Measurements from ENCODE around the gene AHSG. TPM values are rescaled to one million over a fixed set of nuclear protein-coding genes. Genes with fewer than 3 reads are reported as not detected.

AHSG gene
- total RNA-seq (under 1 TPM; 0.20 to 0.92 TPM), polyA plus RNA-seq (under 1 TPM in 1 of 2 donors, not detected in 1; 0.03 TPM)
- long read RNA-seq, donor 1, partial matches to known transcripts, result 0 of 2 reads
- long read RNA-seq, donor 1, other reads (novel, unspliced or antisense), result 0 of 2 reads
- long read RNA-seq, donor 2, result 0 reads
- long read RNA-seq, donor 3, result 0 reads
- long read RNA-seq, donor 4, result 0 reads
- long read RNA-seq, donor 5, result 0 reads

DNA sequence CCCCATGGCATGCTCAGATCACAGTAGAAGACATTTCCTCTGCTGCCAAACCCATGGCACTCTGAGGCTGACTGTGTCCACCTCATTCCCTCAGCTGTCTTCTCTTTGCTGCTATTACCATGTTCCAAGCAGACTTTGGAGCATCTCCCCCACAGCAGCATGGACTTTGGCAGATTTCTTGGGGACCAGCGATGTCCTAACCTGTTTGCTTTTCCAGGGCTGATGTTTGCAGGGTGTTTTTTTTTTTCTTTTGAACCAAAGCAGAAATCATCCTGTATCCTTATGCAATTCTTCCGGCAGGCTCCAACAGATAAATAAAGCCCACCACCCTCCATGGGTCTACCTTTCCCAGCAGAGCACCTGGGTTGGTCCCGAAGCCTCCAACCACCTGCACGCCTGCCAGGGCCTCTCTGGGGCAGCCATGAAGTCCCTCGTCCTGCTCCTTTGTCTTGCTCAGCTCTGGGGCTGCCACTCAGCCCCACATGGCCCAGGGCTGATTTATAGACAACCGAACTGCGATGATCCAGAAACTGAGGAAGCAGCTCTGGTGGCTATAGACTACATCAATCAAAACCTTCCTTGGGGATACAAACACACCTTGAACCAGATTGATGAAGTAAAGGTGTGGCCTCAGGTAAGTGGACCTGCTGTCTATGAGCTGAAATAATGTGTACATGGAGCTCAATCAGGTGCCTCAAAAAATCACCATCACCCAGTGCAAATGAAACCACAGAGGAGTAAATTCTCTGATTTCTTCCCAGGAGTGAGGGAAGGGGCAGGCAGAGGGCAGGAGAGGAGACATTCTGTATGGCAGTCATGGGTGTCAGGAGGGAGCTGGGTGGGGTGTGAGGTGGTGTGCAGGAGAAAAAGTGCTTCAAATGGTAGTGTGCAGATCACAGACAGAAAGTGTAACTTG lies at the start of gene AHSG:
TSS of gene AHSG (plus strand) at position 340 of the 916 bp plus-strand sequence. CDS start at position 422, 82 bp downstream.
- TF ChIP-seq CTCF (IDR thresholded peaks at IDR 0.05; ENCODE audit: control extremely low read depth, extremely low read depth), result no peak
- Histone ChIP-seq H3K4me1 (ENCODE audit: control insufficient read depth in 5 of 5, insufficient read depth in 5 of 5, low read length in 5 of 5) (no peaks in the 10 kb centered on the region), H3K36me3 (ENCODE audit: control insufficient read depth in 4 of 4, insufficient read depth in 4 of 4, low read length in 4 of 4) (no peaks in the 10 kb centered on the region), H3K4me3 (no peak within 1 kb of the TSS), H3K9me3 (ENCODE audit: control insufficient read depth in 4 of 4, insufficient read depth in 3 of 4, low read length in 3 of 4) (no peaks in the 10 kb centered on the region), H3K27ac (ENCODE audit: low read depth in 1 of 2, low read length in 1 of 2) (no peak within 1 kb of the TSS), H3K9ac (ENCODE audit: insufficient read depth in 1 of 2, low read length in 2 of 2) (no peak within 1 kb of the TSS), H3K27me3 (ENCODE audit: control insufficient read depth in 3 of 3, insufficient read depth in 3 of 3, low read length in 2 of 3) (peaks cover 0 to 4% (median 0%) of the 10 kb centered on the region in 3 donors)
- ATAC-seq (ENCODE audit: insufficient read depth, low FRiP score) (no peak), DNase-seq (no peak)
- 82 to 88% methylated on average over 7 of the region's 7 CpGs for WGBS, 2 donors

- DNase-seq (no peak), ATAC-seq (ENCODE audit: insufficient read depth, low FRiP score) (no peak)
- H3K27ac ChIP-seq (ENCODE audit: low read depth in 1 of 2, low read length in 1 of 2), result no peak overlapping the region
- H3K9me3 ChIP-seq (ENCODE audit: control insufficient read depth in 4 of 4, insufficient read depth in 3 of 4, low read length in 3 of 4), result no peaks in the 10 kb centered on the region
- H3K36me3 ChIP-seq (ENCODE audit: control insufficient read depth in 4 of 4, insufficient read depth in 4 of 4, low read length in 4 of 4), result peaks cover 0 to 8% (median 2%) of the 10 kb centered on the region in 4 donors
- no peaks in the 10 kb centered on the region for H3K27me3 ChIP-seq (ENCODE audit: control insufficient read depth in 3 of 3, insufficient read depth in 3 of 3, low read length in 2 of 3)
- no peak for TF ChIP-seq CTCF (IDR thresholded peaks at IDR 0.05; ENCODE audit: control extremely low read depth, extremely low read depth)
- H3K4me1 ChIP-seq (ENCODE audit: control insufficient read depth in 5 of 5, insufficient read depth in 5 of 5, low read length in 5 of 5), result peaks cover 1 to 28% (median 11%) of the 10 kb centered on the region in 5 donors
- no peak overlapping the region for H3K4me3 ChIP-seq
- H3K9ac ChIP-seq (ENCODE audit: insufficient read depth in 1 of 2, low read length in 2 of 2), result no peak overlapping the region
Measured at GRCh38 chr3:186564586-186564985, 48.3 kb upstream of the AHSG start.

DNA sequence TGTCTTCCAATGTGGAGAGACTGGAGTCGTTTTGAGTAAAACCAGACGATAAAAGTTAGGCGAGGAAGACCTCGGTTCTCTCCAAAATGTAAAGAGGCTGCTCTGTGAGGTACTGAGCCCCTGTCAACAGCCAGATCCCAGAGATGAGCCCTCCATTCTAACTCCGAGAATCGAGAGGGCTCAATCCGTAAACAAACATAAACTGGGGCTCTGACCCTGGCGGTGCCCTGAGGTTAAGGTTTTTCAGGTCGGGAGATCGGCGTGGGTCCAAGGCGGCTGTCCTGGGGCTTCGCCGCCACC lies 46.1 kb upstream of the AHSG start:
- H3K36me3 ChIP-seq (ENCODE audit: control insufficient read depth in 4 of 4, insufficient read depth in 4 of 4, low read length in 4 of 4), result peaks cover 0 to 8% (median 1%) of the 10 kb centered on the region in 4 donors
- no peak for TF ChIP-seq CTCF (IDR thresholded peaks at IDR 0.05; ENCODE audit: control extremely low read depth, extremely low read depth)
- H3K27me3 ChIP-seq (ENCODE audit: control insufficient read depth in 3 of 3, insufficient read depth in 3 of 3, low read length in 2 of 3), result no peaks in the 10 kb centered on the region
- no peaks in the 10 kb centered on the region for H3K9me3 ChIP-seq (ENCODE audit: control insufficient read depth in 4 of 4, insufficient read depth in 3 of 4, low read length in 3 of 4)
- ATAC-seq (ENCODE audit: insufficient read depth, low FRiP score) (no peak), DNase-seq (no peak)
- peak overlapping the region; percentile 67 for H3K4me3 ChIP-seq
- H3K9ac ChIP-seq (ENCODE audit: insufficient read depth in 1 of 2, low read length in 2 of 2), result peak overlapping the region; percentile 74 to 94
- peaks cover 4 to 29% (median 19%) of the 10 kb centered on the region in 5 donors for H3K4me1 ChIP-seq (ENCODE audit: control insufficient read depth in 5 of 5, insufficient read depth in 5 of 5, low read length in 5 of 5)
- H3K27ac ChIP-seq (ENCODE audit: low read depth in 1 of 2, low read length in 1 of 2), result peak overlapping the region; percentile 80 to 85
- 0 to 1% methylated on average over 14 of the region's 14 CpGs for WGBS, 2 donors
